Thymus (tissue), 11 donors: ENCODE data around the gene FBRSL1. TPM values are rescaled to one million over a fixed set of nuclear protein-coding genes. Genes with fewer than 3 reads are reported as not detected.

ENCODE experiments used
- DNase-seq, 9 donors: peaks; one replicate each; pipeline ENCODE4 v3.0.0-alpha.2; 2013; ENCODE audit warnings: low spot score in 9 of 9, low read depth in 6 of 9, missing footprints in 1 of 9
- H3K27ac ChIP-seq, 2 donors: one replicate each; pipeline ENCODE4 v1.5.1; 2013; ENCODE audit warnings: control low read depth in 1 of 2, low read depth in 1 of 2, low read length in 1 of 2, mild to moderate bottlenecking in 1 of 2, moderate library complexity in 1 of 2
- H3K27me3 ChIP-seq, 2 donors: one replicate each; pipeline ENCODE4 v1.5.1; 2013; ENCODE audit warnings: low read length in 1 of 2; ENCODE audit not compliant: control insufficient read depth in 2 of 2, insufficient read depth in 1 of 2
- H3K36me3 ChIP-seq, 2 donors: one replicate each; pipeline ENCODE4 v1.5.1; 2013; ENCODE audit warnings: low read length in 1 of 2, mild to moderate bottlenecking in 1 of 2, moderate library complexity in 1 of 2; ENCODE audit not compliant: control insufficient read depth in 2 of 2, insufficient read depth in 2 of 2
- H3K4me1 ChIP-seq, 2 donors: one replicate each; pipeline ENCODE4 v1.5.1; 2013; ENCODE audit warnings: low read length in 2 of 2; ENCODE audit not compliant: control insufficient read depth in 2 of 2, insufficient read depth in 2 of 2
- H3K4me3 ChIP-seq, 2 donors: one replicate each; pipeline ENCODE4 v1.5.1; 2013; ENCODE audit warnings: low read length in 2 of 2, control low read depth in 1 of 2, mild to moderate bottlenecking in 1 of 2
- H3K9me3 ChIP-seq, 2 donors: one replicate each; pipeline ENCODE4 v1.5.1; 2013; ENCODE audit warnings: low read length in 1 of 2, mild to moderate bottlenecking in 1 of 2; ENCODE audit not compliant: control insufficient read depth in 2 of 2, insufficient read depth in 1 of 2
- WGBS: extraction: QIAGEN DNeasy Blood & Tissue Kit; methylation state at CpG from one replicate; pipeline ENCODE4 v1.1.7; 2013; 5-methylcytosine and 5-hydroxymethylcytosine counted together
- polyA plus RNA-seq: library from polyadenylated mRNA; stranded (reverse); fragments of 200-250 nt; gene quantifications from one replicate; pipeline ENCODE4 v1.2.3, GENCODE V29; 2013
- total RNA-seq: library from RNA; stranded (reverse); fragments of 120-200 nt; gene quantifications from one replicate; pipeline ENCODE4 v1.2.4, GENCODE V29; 2013
- donor health status: healthy.

The FBRSL1 gene
- total and polyA plus RNA-seq, 2 donors, result 5.9 to 28.7 TPM

GRCh38 chr12:132452596-132453350 lies 37.2 kb upstream of the FBRSL1 start:
- Histone ChIP-seq H3K27me3 (peaks cover 0 to 5% of the 10 kb centered on the region in 2 donors), H3K4me3 (no peak overlapping the region), H3K36me3 (no peaks in the 10 kb centered on the region), H3K27ac (no peak overlapping the region), H3K9me3 (no peaks in the 10 kb centered on the region), H3K4me1 (peaks cover 0 to 52% of the 10 kb centered on the region in 2 donors)
- 92% methylated on average over 21 of the region's 21 CpGs for WGBS
- DNase-seq, result no peak

DNA sequence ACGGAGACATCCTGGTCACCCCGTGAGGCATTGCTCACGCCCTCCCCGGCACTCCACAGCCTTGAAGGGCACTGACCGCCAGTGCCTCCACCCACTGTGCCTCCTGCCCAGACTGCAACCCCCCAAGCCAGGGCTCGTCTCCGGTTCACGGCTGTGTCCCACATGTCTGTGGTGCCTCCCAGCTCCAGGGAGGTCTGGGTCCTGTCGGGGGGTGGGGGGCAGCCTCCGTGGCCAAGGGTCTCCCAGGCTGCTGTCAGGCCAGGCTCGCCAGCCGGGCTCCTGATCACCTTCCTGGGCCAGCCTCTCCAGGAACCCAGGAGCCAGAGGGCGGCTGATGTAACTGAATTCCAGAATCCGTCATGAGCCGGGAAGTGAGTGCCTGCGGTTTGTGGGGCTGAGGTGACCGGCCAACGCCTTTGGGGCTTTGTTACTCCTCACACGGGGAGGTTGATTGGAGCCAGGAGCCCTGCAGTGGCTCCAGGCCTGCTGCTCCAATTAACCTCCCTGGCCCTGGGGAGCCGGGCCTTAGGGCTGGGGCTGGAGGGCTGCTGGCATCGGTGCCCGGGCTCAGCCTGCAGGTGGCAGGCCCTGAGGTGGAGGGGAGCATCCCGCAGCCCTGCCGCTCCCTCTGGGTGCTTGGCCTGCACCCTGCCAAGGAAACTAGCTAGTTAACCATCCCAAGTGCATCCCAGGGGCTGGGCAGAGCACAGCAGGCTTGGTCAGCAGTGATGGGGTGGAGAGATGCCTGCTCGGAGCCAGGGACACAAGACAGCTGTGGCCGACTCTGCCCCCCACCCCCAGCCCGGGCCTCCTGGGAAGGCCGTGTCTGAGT lies 36.4 kb upstream of the FBRSL1 start:
- Histone ChIP-seq H3K4me1 (peaks cover 0 to 44% of the 10 kb centered on the region in 2 donors), H3K27ac (no peak overlapping the region), H3K4me3 (no peak overlapping the region), H3K9me3 (no peaks in the 10 kb centered on the region), H3K27me3 (peaks cover 0 to 5% of the 10 kb centered on the region in 2 donors), H3K36me3 (no peaks in the 10 kb centered on the region)
- 94% methylated on average over 28 of the region's 28 CpGs for WGBS
- DNase-seq, result no peak

- DNase-seq, result no peak
- 67% methylated on average over 13 of the region's 13 CpGs for WGBS
- no peaks in the 10 kb centered on the region for H3K9me3 ChIP-seq
- no peak overlapping the region for H3K27ac ChIP-seq
- H3K36me3 ChIP-seq, result no peaks in the 10 kb centered on the region
- no peak overlapping the region for H3K4me3 ChIP-seq
- H3K4me1 ChIP-seq, result peaks cover 0 to 41% of the 10 kb centered on the region in 2 donors
- H3K27me3 ChIP-seq, result peaks cover 0 to 5% of the 10 kb centered on the region in 2 donors
These were observed 35.6 kb upstream of the FBRSL1 start for GRCh38 chr12:132454193-132454932.

DNA sequence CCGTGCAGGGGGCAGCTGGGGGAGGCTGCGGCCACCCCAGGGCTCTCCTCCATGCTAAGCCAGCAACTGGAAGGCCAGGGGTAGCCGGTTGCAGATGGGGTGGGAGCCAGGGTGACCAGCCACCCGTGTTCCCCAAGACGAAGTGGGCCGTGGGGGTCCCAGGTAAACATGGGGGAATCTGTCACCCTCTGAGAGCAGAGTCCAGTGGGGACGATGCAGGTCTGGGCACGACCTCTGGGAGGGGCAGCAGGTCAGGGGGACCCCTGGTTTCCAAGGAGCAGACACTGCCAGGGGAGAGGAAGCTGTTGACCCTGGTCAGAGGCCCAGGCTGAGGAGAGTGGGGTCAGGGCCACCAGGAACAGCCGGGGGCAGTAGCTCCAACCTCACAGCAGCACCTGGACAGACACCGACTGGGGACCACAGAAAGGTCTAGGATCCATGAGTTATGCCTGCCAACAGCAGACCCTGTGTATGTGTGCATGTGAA lies 35.0 kb upstream of the FBRSL1 start:
- 56% methylated on average over 10 of the region's 10 CpGs for WGBS
- Histone ChIP-seq H3K27ac (no peak overlapping the region), H3K36me3 (no peaks in the 10 kb centered on the region), H3K27me3 (peaks cover 0 to 5% of the 10 kb centered on the region in 2 donors), H3K4me3 (no peak overlapping the region), H3K4me1 (peaks cover 0 to 35% of the 10 kb centered on the region in 2 donors), H3K9me3 (no peaks in the 10 kb centered on the region)
- no peak for DNase-seq

GRCh38 chr12:132455565-132455964 lies 34.4 kb upstream of the FBRSL1 start:
- H3K4me3 ChIP-seq, result no peak overlapping the region
- peaks cover 0 to 29% of the 10 kb centered on the region in 2 donors for H3K4me1 ChIP-seq
- H3K9me3 ChIP-seq, result no peaks in the 10 kb centered on the region
- DNase-seq, result no peak
- peaks cover 0 to 5% of the 10 kb centered on the region in 2 donors for H3K27me3 ChIP-seq
- no peak overlapping the region for H3K27ac ChIP-seq
- 95% methylated on average over 15 of the region's 15 CpGs for WGBS
- H3K36me3 ChIP-seq, result no peaks in the 10 kb centered on the region

DNA sequence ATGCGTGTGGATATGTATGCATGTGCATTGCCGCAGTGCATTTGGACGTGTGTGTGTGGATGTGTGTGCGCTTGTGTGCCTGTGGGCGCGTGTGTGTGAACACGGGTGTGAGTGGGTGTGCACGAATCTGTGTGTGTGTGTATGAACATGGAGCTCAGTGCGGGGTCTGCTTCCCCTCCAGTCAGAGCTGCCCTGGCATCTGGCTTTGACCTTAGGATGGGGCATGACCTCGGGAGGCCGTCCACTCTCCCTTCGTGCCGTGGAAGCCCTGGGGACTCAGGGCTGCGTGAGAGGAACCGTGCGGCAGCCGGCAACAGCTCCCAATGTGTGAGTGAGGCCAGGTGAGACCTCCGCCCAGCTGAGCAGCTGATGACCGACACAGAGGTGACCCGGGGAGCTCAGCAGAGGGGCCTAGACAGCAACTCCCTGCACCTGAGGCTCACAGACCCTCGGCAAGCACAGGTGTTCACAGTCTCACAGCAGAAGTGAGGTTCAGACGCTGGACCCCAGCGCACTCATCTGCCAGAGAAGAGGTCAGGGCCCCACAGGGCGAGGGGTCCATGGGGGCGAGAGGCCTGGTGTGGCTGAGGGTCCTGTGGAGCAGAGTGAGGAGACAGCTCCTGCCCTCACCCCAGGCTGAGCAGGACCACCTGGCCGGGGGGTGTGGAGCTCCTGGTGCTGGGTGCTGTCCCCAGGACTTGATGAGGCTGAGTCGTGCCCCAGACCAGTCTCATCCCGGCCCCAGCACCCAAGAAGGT lies 33.6 kb upstream of the FBRSL1 start:
- 91% methylated on average over 28 of the region's 28 CpGs for WGBS
- Histone ChIP-seq H3K4me3 (no peak overlapping the region), H3K9me3 (no peaks in the 10 kb centered on the region), H3K27me3 (peaks cover 0 to 2% of the 10 kb centered on the region in 2 donors), H3K4me1 (peaks cover 0 to 21% of the 10 kb centered on the region in 2 donors), H3K36me3 (no peaks in the 10 kb centered on the region), H3K27ac (no peak overlapping the region)
- DNase-seq, result no peak

- 85% methylated on average over 38 of the region's 38 CpGs for WGBS
- Histone ChIP-seq H3K27ac (no peak overlapping the region), H3K4me1 (peaks cover 0 to 17% of the 10 kb centered on the region in 2 donors), H3K36me3 (no peaks in the 10 kb centered on the region), H3K4me3 (no peak overlapping the region), H3K27me3 (peaks cover 0 to 3% of the 10 kb centered on the region in 2 donors), H3K9me3 (peaks cover 0 to 2% of the 10 kb centered on the region in 2 donors)
- no peak for DNase-seq
These were observed 32.9 kb upstream of the FBRSL1 start for GRCh38 chr12:132456944-132457495.

DNA sequence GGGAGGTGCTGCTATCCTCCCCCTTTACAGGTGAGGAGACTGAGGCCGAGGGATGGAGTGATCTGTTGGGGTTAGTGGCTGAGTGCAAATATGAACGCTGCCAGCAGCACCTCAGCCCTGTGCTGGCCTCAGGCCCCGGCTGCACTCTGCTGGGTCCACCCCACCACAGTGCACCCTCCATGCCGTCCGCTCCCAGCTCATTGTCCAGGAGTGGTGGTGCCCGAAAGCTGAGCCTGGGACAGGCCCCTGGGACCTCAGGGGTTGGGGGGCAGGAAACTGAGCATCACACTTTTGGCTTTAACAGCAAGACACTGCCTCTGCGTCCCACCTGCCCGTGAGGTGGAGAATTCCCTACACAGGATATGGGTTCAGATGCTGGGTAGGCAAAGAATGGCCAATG lies 31.5 kb upstream of the FBRSL1 start:
- H3K27me3 ChIP-seq, result peaks cover 0 to 3% of the 10 kb centered on the region in 2 donors
- H3K4me3 ChIP-seq, result no peak overlapping the region
- 93% methylated on average over 8 of the region's 8 CpGs for WGBS
- no peaks in the 10 kb centered on the region for H3K36me3 ChIP-seq
- DNase-seq, result no peak
- H3K4me1 ChIP-seq, result peaks cover 0 to 11% of the 10 kb centered on the region in 2 donors
- H3K27ac ChIP-seq, result no peak overlapping the region
- H3K9me3 ChIP-seq, result peaks cover 0 to 6% of the 10 kb centered on the region in 2 donors
